Colonic mucosa (tissue), 4 donors: Measurements from ENCODE around the gene LBHD2. TPM values are rescaled to one million over a fixed set of nuclear protein-coding genes. Genes with fewer than 3 reads are reported as not detected.

ENCODE experiments used
- DNase-seq: peaks from one replicate; pipeline ENCODE4 v3.0.0-alpha.2; 2020
- H3K27ac ChIP-seq: fragments of 200-600 bp; one replicate; pipeline ENCODE4 v1.8.0; 2021
- H3K27me3 ChIP-seq: fragments of 200-600 bp; one replicate; pipeline ENCODE4 v1.8.0; 2021
- H3K36me3 ChIP-seq: fragments of 200-600 bp; one replicate; pipeline ENCODE4 v1.8.0; 2021
- H3K4me1 ChIP-seq: fragments of 200-600 bp; one replicate; pipeline ENCODE4 v1.8.0; 2021; ENCODE audit warnings: mild to moderate bottlenecking
- H3K4me3 ChIP-seq: fragments of 200-600 bp; one replicate; pipeline ENCODE4 v1.8.0; 2021
- H3K9ac ChIP-seq, 2 donors: one replicate each; pipeline ENCODE4 v1.7.0; 2013; ENCODE audit warnings: control low read depth in 2 of 2, low read depth in 2 of 2, low read length in 2 of 2
- H3K9me3 ChIP-seq: fragments of 200-600 bp; one replicate; pipeline ENCODE4 v1.8.0; 2021
- CTCF ChIP-seq: fragments of 200-600 bp; IDR thresholded peaks from one replicate; pipeline ENCODE4 v1.8.0; 2022; ENCODE audit warnings: antibody characterized with exemption, mild to moderate bottlenecking
- intact Hi-C: fragments of 100-400 bp; cut with DNase I; formaldehyde crosslinking; loops from one replicate; pipeline ENCODE4 v1.14.1; 2022
- total RNA-seq, 2 donors: library from RNA; stranded (reverse); fragmentation: NEBNext Ultra II Directional in 1 of 2; extraction: Animal tissue kit (Norgen Biotek cat#: 25700) in 1 of 2; gene quantifications; one replicate each; pipeline ENCODE4 v1.2.1, GENCODE V29; 2021
- donor health status: healthy.
- donor health status: DM: no; HTN: no; CAD: no.
- donor health status: DM: no; HTN: no; CAD: no.

LBHD2 gene
- total RNA-seq, 2 donors from 2014 or later, result not detected

GRCh38 chr14:103094406-103095209, 10.6 kb downstream of the LBHD2 start, which contains the start of gene EXOC3L4:
Gene EXOC3L4, plus strand, starts transcription at chr14:103094725. Its CDS starts 5,495 bp downstream, at chr14:103100220.
- H3K9me3 ChIP-seq, result no peaks in the 10 kb centered on the region
- H3K27ac ChIP-seq, result peak within 1 kb of the TSS; percentile 81
- H3K9ac ChIP-seq, result peak within 1 kb of the TSS; percentile 76 to 82
- peak within 1 kb of the TSS; percentile 24 for H3K4me3 ChIP-seq
- DNase-seq, result peak; percentile 81
- no peaks in the 10 kb centered on the region for H3K27me3 ChIP-seq
- no peaks in the 10 kb centered on the region for H3K36me3 ChIP-seq
- H3K4me1 ChIP-seq, result peaks cover 20% of the 10 kb centered on the region
- intact Hi-C loops, result no loop called here
- no peak for TF ChIP-seq CTCF

GRCh38 chr14:103095210-103095778, 11.3 kb downstream of the LBHD2 start:
- H3K36me3 ChIP-seq, result no peaks in the 10 kb centered on the region
- DNase-seq, result peak; percentile 74
- no peaks in the 10 kb centered on the region for H3K27me3 ChIP-seq
- H3K27ac ChIP-seq, result peak overlapping the region; percentile 81
- TF ChIP-seq CTCF, result no peak
- intact Hi-C loops, result no loop called here
- H3K9me3 ChIP-seq, result no peaks in the 10 kb centered on the region
- H3K4me3 ChIP-seq, result peak overlapping the region; percentile 24
- peaks cover 20% of the 10 kb centered on the region for H3K4me1 ChIP-seq
- H3K9ac ChIP-seq, result peak overlapping the region; percentile 76 to 82

- peaks cover 18% of the 10 kb centered on the region for H3K4me1 ChIP-seq
Measured at GRCh38 chr14:103096387-103096786, 12.4 kb downstream of the LBHD2 start.

GRCh38 chr14:103097244-103097993, 13.4 kb downstream of the LBHD2 start:
- Histone ChIP-seq H3K4me1 (peaks cover 12% of the 10 kb centered on the region), H3K9ac (no peak overlapping the region), H3K27ac (no peak overlapping the region), H3K4me3 (no peak overlapping the region), H3K27me3 (peaks cover 3% of the 10 kb centered on the region), H3K36me3 (no peaks in the 10 kb centered on the region), H3K9me3 (no peaks in the 10 kb centered on the region)
- intact Hi-C loops, result no loop called here
- TF ChIP-seq CTCF, result no peak
- no peak for DNase-seq

More at GRCh38 chr14:103096387-103096786, 12.4 kb downstream of the LBHD2 start:
- Histone ChIP-seq H3K9me3 (no peaks in the 10 kb centered on the region), H3K27ac (no peak overlapping the region), H3K36me3 (no peaks in the 10 kb centered on the region), H3K27me3 (no peaks in the 10 kb centered on the region), H3K4me3 (no peak overlapping the region), H3K9ac (no peak overlapping the region)
- intact Hi-C loops, result no loop called here
- no peak for TF ChIP-seq CTCF
- DNase-seq, result no peak
